Spinal cord (tissue), 10 donors: Measurements from ENCODE around the gene PIEZO2. TPM values are rescaled to one million over a fixed set of nuclear protein-coding genes. Genes with fewer than 3 reads are reported as not detected.

ENCODE experiments used
- DNase-seq, 6 donors: peaks; one replicate each; pipeline versions ENCODE4 v3.0.0 to v3.0.0-alpha.2; 2013 to 2015; ENCODE audit warnings: low spot score in 6 of 6, low read depth in 4 of 6
- H3K27ac ChIP-seq: one replicate; pipeline ENCODE4 v1.5.1; 2013; ENCODE audit warnings: low read depth, low read length, control low read depth
- H3K27me3 ChIP-seq: one replicate; pipeline ENCODE4 v1.6.1; 2013; ENCODE audit warnings: low read length; ENCODE audit not compliant: control insufficient read depth, insufficient read depth
- H3K36me3 ChIP-seq: one replicate; pipeline ENCODE4 v1.6.1; 2013; ENCODE audit warnings: low read length; ENCODE audit not compliant: control insufficient read depth, insufficient read depth
- H3K4me1 ChIP-seq: one replicate; pipeline ENCODE4 v1.6.1; 2013; ENCODE audit warnings: low read length; ENCODE audit not compliant: control insufficient read depth, insufficient read depth
- H3K4me3 ChIP-seq: one replicate; pipeline ENCODE4 v1.5.1; 2013; ENCODE audit warnings: low read depth, low read length, control low read depth
- H3K9me3 ChIP-seq: one replicate; pipeline ENCODE4 v1.6.1; 2013; ENCODE audit warnings: low read length; ENCODE audit not compliant: control insufficient read depth, insufficient read depth
- WGBS: methylation state at CpG from one replicate; pipeline ENCODE4 v1.1.5; 2013; ENCODE audit warnings: missing lambda C conversion rate; ENCODE audit not compliant: insufficient coverage; 5-methylcytosine and 5-hydroxymethylcytosine counted together
- polyA plus RNA-seq, 2 donors: library from polyadenylated mRNA; unstranded; fragments of 120-200 nt; gene quantifications; one replicate each; pipeline ENCODE4 v1.2.1, GENCODE V29; 2013; ENCODE audit not compliant: insufficient read length in 2 of 2
- total RNA-seq, 2 donors: library from RNA; depleted of rRNA in 1 of 2; stranded (reverse); fragments of 120-200 nt in 1 of 2; fragments of >200 nt in 1 of 2; gene quantifications; one replicate each; pipeline versions ENCODE4 v1.2.3 to v1.2.4, GENCODE V29; 2013 to 2014
- donor health status: healthy.

PIEZO2 gene
- total and polyA plus RNA-seq, 4 donors = 14.0 to 110 (median 22.4) TPM

DNA sequence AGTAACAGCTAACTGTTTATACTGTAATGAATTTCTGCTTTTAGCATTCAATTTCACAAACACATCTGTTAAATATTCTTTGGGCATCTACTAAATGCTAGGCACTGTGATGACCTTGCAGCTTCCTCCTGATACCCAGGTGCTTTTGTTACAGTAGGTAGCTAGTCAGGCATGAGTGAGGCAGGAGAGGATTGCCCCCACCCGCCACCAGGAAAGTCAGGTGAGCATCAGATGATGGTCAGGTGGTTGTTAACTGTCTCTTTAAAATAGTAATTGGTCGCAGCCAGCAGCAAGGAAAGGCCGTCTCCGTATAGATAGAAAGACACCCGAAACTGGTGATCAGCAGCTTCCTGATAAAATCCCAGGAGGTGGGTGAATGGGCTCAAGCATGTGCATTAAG lies 255.6 kb downstream of the PIEZO2 start:
- Histone ChIP-seq H3K27ac (no peak overlapping the region), H3K4me1 (no peaks in the 10 kb centered on the region), H3K27me3 (no peaks in the 10 kb centered on the region), H3K36me3 (no peaks in the 10 kb centered on the region), H3K9me3 (no peaks in the 10 kb centered on the region), H3K4me3 (no peak overlapping the region)
- DNase-seq = no peak
- 98% methylated on average over 5 of the region's 5 CpGs for WGBS

DNA sequence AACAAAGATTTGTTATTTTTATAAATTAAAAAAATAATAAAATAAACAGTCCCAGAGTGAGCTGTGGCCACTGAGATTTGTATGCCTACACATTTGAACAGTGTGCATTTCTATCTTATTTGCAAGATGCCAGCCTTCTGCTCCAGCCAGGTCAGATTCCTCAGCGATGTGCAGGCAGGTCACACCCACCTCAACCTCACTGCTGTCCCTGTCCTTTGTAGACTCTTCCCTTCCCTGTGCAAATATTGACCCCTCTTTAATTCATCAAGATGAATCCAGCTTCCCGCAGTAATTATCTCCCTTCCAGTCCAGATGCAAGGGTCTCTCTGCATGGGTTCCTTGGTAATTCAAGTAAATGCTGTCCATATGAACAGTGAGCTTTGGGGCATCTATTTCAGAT lies 256.2 kb downstream of the PIEZO2 start:
- no peak for DNase-seq
- H3K36me3 ChIP-seq = no peaks in the 10 kb centered on the region
- no peak overlapping the region for H3K27ac ChIP-seq
- H3K9me3 ChIP-seq = no peaks in the 10 kb centered on the region
- no peak overlapping the region for H3K4me3 ChIP-seq
- H3K27me3 ChIP-seq = no peaks in the 10 kb centered on the region
- H3K4me1 ChIP-seq = no peaks in the 10 kb centered on the region
- WGBS = 67% methylated on average over 1 of the region's 2 CpGs

DNA sequence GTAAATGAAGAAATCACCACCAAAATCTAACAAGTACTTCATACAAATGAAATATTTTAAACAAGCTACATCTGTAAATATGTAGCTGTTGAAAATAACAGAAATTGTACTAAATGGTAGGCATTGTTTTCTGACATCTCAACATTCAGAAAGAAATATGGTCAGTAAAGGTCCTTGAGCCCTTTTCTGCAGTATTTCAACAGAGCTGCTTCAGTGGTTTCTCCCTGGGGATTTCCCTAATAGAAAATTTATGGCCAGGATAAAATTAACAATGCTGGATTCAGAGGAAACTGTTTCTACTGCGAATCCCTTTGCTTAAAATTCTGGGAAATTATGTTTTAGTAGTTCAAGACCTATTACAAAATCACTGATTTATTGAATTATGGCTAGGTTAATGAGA lies 256.6 kb downstream of the PIEZO2 start:
- H3K4me3 ChIP-seq = no peak overlapping the region
- no CpG with 5 or more reads among the region's 1 CpG for WGBS
- no peaks in the 10 kb centered on the region for H3K4me1 ChIP-seq
- no peaks in the 10 kb centered on the region for H3K36me3 ChIP-seq
- DNase-seq = peak in 2 of 6 donors; percentile 25 to 63
- no peaks in the 10 kb centered on the region for H3K9me3 ChIP-seq
- H3K27ac ChIP-seq = no peak overlapping the region
- H3K27me3 ChIP-seq = no peaks in the 10 kb centered on the region

DNA sequence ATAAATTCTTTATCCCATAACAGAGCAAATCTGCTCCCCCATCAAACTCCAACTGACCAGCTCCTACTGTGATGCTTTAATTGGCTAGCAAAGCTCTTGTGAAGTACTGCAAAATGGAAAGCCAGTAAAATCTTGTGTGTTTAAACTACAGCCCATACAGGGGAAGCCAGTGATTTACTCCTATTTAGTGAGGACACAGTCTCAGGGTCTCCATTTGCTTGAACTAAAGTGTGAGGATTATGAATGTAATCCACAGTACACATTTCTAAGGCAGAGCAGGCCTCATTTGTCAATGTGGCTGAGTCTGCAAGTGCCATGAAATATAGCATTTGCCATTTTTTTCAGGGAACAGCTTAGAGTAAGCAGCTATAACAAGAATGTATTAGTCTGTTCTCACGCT lies 259.3 kb downstream of the PIEZO2 start:
- no CpG with 5 or more reads among the region's 1 CpG for WGBS
- Histone ChIP-seq H3K27me3 (no peaks in the 10 kb centered on the region), H3K36me3 (no peaks in the 10 kb centered on the region), H3K27ac (no peak overlapping the region), H3K4me1 (no peaks in the 10 kb centered on the region), H3K9me3 (no peaks in the 10 kb centered on the region), H3K4me3 (no peak overlapping the region)
- DNase-seq = peak in 1 of 6 donors; percentile 69

DNA sequence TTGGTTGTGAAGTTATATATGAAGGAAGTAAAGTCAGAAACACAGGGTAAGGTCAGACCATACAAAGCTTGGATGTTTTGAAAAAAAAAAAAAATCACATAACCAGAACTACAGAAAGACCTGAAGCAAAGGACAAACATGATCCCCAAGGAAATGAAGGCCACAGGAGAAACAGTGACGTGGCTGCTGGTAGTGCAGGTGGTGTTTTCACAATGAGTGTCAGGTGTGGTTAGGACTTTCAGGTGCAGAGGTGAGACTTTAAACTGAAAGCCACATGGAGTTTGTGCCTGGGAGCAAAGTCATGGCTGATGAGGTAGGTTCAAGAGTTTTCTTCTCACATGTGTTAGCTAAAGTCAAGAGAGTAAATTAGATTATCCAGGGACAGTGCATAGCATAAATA lies 270.7 kb downstream of the PIEZO2 start:
- no peak for DNase-seq
- Histone ChIP-seq H3K27me3 (no peaks in the 10 kb centered on the region), H3K9me3 (no peaks in the 10 kb centered on the region), H3K4me1 (no peaks in the 10 kb centered on the region), H3K27ac (no peak overlapping the region), H3K36me3 (no peaks in the 10 kb centered on the region), H3K4me3 (no peak overlapping the region)
- 100% methylated on average over 1 of the region's 1 CpG for WGBS

DNA sequence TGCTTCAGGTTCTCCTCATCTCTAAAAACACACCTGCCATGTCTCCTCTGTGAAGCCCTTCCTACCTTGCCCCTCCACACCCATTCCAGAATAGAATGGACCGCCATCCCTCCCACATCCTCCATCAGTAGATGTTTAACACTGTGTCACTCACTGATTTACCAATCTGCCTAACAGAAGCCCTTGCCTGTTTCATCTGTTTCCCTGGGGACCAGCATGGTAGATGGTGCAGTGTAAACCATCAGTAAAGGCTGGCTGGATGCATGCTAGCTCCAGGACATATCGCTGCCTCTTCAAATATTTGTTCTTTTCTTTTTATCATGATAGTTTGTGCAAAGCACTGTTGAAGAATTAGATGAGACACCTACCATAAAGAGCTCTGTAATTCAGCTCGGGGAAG lies 271.4 kb downstream of the PIEZO2 start:
- no peaks in the 10 kb centered on the region for H3K9me3 ChIP-seq
- H3K27me3 ChIP-seq = no peaks in the 10 kb centered on the region
- H3K27ac ChIP-seq = no peak overlapping the region
- H3K4me3 ChIP-seq = no peak overlapping the region
- DNase-seq = no peak
- WGBS = 85% methylated on average over 1 of the region's 3 CpGs
- no peaks in the 10 kb centered on the region for H3K4me1 ChIP-seq
- H3K36me3 ChIP-seq = no peaks in the 10 kb centered on the region

DNA sequence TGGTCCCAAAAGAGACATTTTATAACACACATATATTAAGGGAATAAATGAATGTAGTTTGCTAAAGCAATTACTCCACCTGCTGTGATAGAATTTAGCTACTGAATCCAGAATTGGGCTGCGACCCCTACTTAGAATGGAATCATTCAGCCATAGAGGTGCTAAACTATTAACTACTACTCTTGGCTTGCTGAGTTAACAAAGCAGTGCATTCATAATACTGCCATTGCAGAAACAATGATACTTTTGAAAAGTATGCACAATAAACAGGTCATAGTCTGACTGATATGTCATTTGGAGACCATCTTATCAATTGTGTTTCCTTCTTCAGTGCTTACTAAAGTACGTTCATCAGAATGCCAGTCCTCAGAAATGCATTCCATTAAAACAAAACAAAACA lies 273.6 kb downstream of the PIEZO2 start:
- 20% methylated on average over 1 of the region's 2 CpGs for WGBS
- peak in 2 of 6 donors; percentile 25 to 85 for DNase-seq

DNA sequence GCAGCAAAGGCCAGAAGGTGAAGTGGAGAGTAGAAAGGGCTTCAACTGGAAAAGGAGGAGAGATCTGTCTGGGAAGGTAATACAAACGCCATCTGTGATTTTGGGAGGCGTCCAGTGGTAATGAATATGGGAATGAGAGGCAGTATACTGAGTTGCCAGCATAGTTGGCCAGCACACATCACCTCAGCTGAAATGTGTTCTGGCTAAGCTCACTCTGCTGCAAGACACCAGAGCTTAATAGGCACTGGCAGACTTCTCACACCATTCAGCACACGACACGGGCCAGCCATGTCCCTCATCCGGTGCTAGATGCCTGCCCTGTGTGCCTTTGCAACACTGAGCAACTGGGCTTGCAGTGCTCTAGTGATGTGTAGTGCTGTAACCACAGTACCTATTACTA lies 277.1 kb downstream of the PIEZO2 start:
- Histone ChIP-seq H3K4me1 (peaks cover 3% of the 10 kb centered on the region), H3K27me3 (no peaks in the 10 kb centered on the region), H3K36me3 (no peaks in the 10 kb centered on the region), H3K9me3 (no peaks in the 10 kb centered on the region), H3K4me3 (no peak overlapping the region), H3K27ac (no peak overlapping the region)
- WGBS = 31% methylated on average over 2 of the region's 5 CpGs
- peak in 4 of 6 donors; percentile 24 to 92 (median 50) for DNase-seq

More for the DNA sequence above, 273.6 kb downstream of the PIEZO2 start:
- Histone ChIP-seq H3K27ac (no peak overlapping the region), H3K27me3 (no peaks in the 10 kb centered on the region), H3K4me1 (peaks cover 3% of the 10 kb centered on the region), H3K4me3 (no peak overlapping the region), H3K9me3 (no peaks in the 10 kb centered on the region), H3K36me3 (no peaks in the 10 kb centered on the region)

DNA sequence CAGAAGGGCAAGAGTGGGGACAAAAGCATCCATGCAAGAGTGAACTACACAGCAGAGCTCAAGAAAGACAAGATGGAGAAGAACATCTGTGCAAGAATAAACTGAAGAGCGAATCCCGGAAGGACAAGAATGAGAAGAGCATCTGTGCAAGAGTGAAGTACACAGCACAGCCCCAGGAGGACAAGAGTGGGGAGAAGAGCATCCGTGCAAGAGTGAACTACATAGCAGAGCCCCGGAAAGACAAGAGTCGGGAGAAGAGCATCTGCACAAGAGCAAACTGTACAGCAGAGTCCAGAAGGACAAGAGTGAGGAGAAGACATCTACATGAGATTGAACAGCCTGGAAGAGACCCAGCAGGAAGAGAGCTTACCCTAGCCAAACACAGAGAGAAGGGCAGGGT lies 284.6 kb downstream of the PIEZO2 start:
- Histone ChIP-seq H3K4me3 (no peak overlapping the region), H3K4me1 (peaks cover 4% of the 10 kb centered on the region), H3K9me3 (peaks cover 4% of the 10 kb centered on the region), H3K27ac (no peak overlapping the region), H3K36me3 (no peaks in the 10 kb centered on the region), H3K27me3 (no peaks in the 10 kb centered on the region)
- no peak for DNase-seq
- 78% methylated on average over 5 of the region's 5 CpGs for WGBS

DNA sequence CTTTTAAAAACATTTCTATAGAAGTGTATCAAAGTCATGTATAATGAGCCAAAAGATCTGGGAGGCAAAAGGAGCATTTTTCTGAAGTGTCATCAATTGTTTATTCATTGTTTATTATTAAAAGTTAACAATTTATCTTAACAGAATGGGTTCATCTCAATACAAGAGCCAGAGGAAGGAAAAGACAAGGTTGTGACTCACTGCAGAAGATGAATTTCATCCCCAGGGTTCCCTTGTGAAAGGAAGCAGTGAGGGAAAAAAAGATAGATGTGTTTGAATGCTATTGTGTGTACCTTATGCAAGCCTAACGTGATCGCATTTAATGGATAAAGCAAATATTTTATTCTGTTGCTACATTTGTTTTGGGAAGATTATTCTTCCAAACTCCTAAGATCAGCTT lies 286.3 kb downstream of the PIEZO2 start:
- no CpG with 5 or more reads among the region's 2 CpGs for WGBS
- no peak for DNase-seq
- H3K9me3 ChIP-seq = peaks cover 4% of the 10 kb centered on the region
- no peaks in the 10 kb centered on the region for H3K27me3 ChIP-seq
- no peak overlapping the region for H3K27ac ChIP-seq
- no peak overlapping the region for H3K4me3 ChIP-seq
- H3K4me1 ChIP-seq = peaks cover 4% of the 10 kb centered on the region
- no peaks in the 10 kb centered on the region for H3K36me3 ChIP-seq
